Upper lobe of left lung (tissue), 4 donors: ENCODE data around the gene PDCD11.

Source experiments
- CTCF ChIP-seq, 6 experiments: fragments of 450-650 bp in 4 of 6; fragments of 200-600 bp in 2 of 6; sonication (generic) in 2 of 6; IDR thresholded peaks; one replicate each; pipeline ENCODE4 v1.5.1; 2016 to 2019; ENCODE audit warnings: antibody characterized with exemption in 6 of 6
- EP300 ChIP-seq, 4 donors: sonication (generic); formaldehyde crosslinking; IDR thresholded peaks; one replicate each; pipeline ENCODE4 v1.5.1; 2017; ENCODE audit warnings: antibody characterized with exemption in 4 of 4, control low read depth in 2 of 4
- POLR2A ChIP-seq, 4 donors: fragments of 450-650 bp; IDR thresholded peaks; one replicate each; pipeline ENCODE4 v1.5.1; 2016 to 2017; ENCODE audit warnings: antibody characterized with exemption in 4 of 4, mild to moderate bottlenecking in 2 of 4

GRCh38 chr10:103353281-103353680 is 43.1 kb upstream of the PDCD11 start:
- TF ChIP-seq CTCF (IDR thresholded peaks at IDR 0.05) (no peak), EP300 (IDR thresholded peaks at IDR 0.05) (no peak), POLR2A (IDR thresholded peaks at IDR 0.05) (no peak)
